Stimulated activated naive CD8-positive, alpha-beta T cell treated with anti-CD3 and anti-CD28 coated beads, Interleukin-15, Interleukin-2, amounts not matched to agents 100 ng/mL and 50 ng/mL, for 24 hours (primary cell): ENCODE data around the gene PDK2.

ENCODE experiments used
- H3K27ac Mint-ChIP-seq: one replicate; pipeline ENCODE4 v1.8.0; 2021; ENCODE audit warnings: mild to moderate bottlenecking, mixed read lengths
- H3K27me3 Mint-ChIP-seq: one replicate; pipeline ENCODE4 v1.8.0; 2021; ENCODE audit warnings: mixed read lengths
- H3K36me3 Mint-ChIP-seq: one replicate; pipeline ENCODE4 v1.8.0; 2021; ENCODE audit warnings: low read depth, mixed read lengths
- H3K4me1 Mint-ChIP-seq: one replicate; pipeline ENCODE4 v1.8.0; 2021; ENCODE audit warnings: low read depth, mixed read lengths
- H3K4me3 Mint-ChIP-seq: one replicate; pipeline ENCODE4 v1.8.0; 2021; ENCODE audit warnings: mild to moderate bottlenecking, mixed read lengths
- H3K9me3 Mint-ChIP-seq: one replicate; pipeline ENCODE4 v1.8.0; 2021; ENCODE audit warnings: mixed read lengths

Gene PDK2

DNA sequence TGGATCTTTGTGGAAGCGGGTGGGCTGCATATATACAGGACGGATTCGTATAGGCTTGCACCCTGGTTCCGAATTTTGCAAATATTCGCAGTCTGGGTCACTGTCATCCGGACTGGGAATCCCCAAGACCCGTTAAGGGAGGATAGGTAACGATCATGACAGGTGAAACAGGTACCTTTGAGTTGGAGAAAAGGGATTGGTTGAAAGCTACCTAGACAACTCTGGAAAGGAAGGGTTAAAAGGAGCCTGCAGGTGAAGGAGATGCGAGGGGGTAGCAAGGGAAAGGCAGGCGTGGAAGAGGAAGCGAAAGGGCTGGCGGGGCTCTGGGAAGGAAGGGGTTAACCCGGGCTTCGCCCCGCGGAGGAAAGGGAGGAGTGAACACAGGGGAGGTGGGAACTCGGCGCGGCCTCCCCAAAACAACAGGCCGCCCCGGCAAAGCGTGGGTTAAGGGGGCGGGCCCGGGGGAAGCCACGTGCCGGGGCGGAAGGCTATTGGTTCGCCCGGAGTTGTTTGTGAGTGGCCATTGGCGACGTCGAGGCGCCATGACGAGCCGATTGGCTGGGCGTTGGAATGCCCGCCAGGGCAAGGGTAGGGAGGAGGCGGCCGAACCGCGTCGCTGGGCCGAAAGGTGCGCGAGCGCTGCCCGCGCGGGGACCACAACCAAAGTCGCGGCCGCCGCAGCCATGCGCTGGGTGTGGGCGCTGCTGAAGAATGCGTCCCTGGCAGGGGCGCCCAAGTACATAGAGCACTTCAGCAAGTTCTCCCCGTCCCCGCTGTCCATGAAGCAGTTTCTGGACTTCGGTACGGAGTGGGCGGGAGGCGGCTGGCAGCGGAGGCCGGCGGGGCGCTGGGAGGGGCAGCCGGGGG, at the start of gene PDK2:
Gene PDK2 (plus strand): TSS at position 599 of the 867 bp plus-strand sequence. CDS start 85 bp downstream, at position 684.
- H3K27ac Mint-ChIP-seq = peak within 1 kb of the TSS; percentile 84
- no peaks in the 10 kb centered on the region for H3K36me3 Mint-ChIP-seq
- H3K27me3 Mint-ChIP-seq = no peaks in the 10 kb centered on the region
- H3K4me1 Mint-ChIP-seq = peaks cover 28% of the 10 kb centered on the region
- peak within 1 kb of the TSS; percentile 87 for H3K4me3 Mint-ChIP-seq
- H3K9me3 Mint-ChIP-seq = no peaks in the 10 kb centered on the region

DNA sequence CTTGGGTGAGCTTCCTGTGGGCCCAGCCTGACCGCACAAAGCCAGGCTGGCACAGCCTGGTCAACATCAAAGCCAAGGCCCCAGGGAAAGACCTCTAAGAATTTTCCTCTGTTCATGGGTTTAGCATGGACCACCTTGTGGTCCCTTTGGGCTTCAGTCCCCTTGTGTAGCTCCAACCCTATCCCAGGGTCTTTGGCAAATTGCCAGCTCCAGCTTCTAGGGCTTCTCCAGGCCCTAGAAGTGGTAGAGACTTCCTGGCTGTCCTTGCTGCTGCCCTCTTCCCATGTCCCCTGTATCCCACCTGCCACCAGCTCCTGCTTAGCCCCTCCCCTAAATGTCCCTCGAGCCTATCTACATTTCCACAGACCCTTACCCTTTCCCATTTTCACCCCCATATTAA, 49.0 kb upstream of the PDK2 start:
- Mint-ChIP-seq H3K4me3 (no peak overlapping the region), H3K27me3 (peaks cover 7% of the 10 kb centered on the region), H3K36me3 (no peaks in the 10 kb centered on the region), H3K9me3 (no peaks in the 10 kb centered on the region), H3K4me1 (peaks cover 23% of the 10 kb centered on the region), H3K27ac (no peak overlapping the region)

DNA sequence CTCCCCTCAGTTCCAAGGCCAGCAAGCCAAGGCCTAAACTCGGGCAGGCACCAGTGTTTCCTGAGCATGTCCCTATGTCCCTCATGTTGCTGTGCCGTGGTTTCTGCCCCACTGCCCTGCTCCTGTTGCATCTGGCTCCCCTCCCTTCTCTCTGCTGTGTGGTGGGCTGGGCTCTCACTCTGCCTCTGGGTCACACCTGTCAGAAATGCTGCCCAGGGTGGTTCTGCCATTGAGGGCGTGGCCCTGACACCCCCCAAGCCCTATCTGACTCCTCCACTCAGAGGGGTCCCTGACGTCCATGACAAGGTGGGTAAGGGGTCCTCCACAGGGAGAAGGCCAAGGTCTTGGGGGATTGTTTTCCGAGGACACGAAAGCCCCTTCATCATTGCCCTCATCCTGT, 48.5 kb upstream of the PDK2 start:
- Mint-ChIP-seq H3K4me3 (no peak overlapping the region), H3K27ac (no peak overlapping the region), H3K9me3 (no peaks in the 10 kb centered on the region), H3K27me3 (peaks cover 7% of the 10 kb centered on the region), H3K4me1 (peaks cover 28% of the 10 kb centered on the region), H3K36me3 (no peaks in the 10 kb centered on the region)

DNA sequence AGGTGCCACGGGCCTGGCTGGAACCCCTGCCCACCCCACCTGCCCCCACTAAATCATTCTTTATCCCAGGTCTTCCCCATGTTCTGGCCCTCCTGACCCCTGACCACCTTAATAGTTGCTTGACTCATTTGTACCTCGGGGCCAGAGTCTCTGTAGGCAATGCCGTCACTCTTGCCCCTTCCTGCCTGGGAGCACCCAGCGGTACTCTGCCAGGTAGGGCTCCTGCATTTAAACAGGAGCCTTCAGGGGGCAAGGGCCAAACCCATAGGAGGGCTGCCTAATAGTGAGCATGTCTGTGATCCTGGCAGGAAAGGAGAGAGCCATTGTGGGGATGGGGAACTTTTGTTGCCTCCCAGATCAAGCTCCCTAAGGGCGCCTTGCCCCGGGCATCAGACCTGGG, 48.1 kb upstream of the PDK2 start:
- no peak overlapping the region for H3K27ac Mint-ChIP-seq
- no peaks in the 10 kb centered on the region for H3K9me3 Mint-ChIP-seq
- H3K36me3 Mint-ChIP-seq = no peaks in the 10 kb centered on the region
- peaks cover 7% of the 10 kb centered on the region for H3K27me3 Mint-ChIP-seq
- H3K4me3 Mint-ChIP-seq = no peak overlapping the region
- peaks cover 32% of the 10 kb centered on the region for H3K4me1 Mint-ChIP-seq

DNA sequence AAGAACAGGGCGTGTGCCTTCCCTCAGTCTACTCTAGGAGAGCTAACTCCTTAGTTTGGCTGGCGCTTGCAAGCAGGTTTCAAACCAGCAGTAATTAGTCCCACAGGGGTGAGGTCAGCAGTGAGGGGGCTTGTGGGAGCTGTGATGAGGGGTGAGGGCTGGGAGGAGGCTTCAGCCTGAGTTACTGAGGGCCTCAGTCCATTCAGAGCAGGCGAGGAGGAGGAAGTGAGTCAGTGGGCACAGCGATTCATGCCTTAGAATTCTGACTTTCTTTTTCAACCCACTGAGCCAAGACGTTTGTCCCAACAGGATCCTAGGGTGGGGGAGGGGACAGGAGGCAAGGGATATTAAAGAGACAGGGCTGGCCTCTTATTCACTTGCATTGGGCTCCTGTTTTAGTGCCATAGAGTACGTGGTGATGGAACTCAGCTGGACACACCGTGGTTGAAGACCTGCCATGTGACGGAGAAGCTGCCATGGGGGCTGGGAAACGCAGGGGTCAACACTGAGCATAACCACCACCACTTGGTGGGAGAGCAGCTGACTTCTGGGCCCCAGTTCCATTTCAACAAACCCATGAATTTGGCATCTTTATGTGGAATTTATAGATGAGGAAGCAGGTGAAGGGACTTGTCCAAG, 47.5 kb upstream of the PDK2 start:
- peaks cover 35% of the 10 kb centered on the region for H3K4me1 Mint-ChIP-seq
- H3K9me3 Mint-ChIP-seq = no peaks in the 10 kb centered on the region
- no peak overlapping the region for H3K4me3 Mint-ChIP-seq
- H3K27me3 Mint-ChIP-seq = peaks cover 7% of the 10 kb centered on the region
- H3K36me3 Mint-ChIP-seq = no peaks in the 10 kb centered on the region
- no peak overlapping the region for H3K27ac Mint-ChIP-seq

DNA sequence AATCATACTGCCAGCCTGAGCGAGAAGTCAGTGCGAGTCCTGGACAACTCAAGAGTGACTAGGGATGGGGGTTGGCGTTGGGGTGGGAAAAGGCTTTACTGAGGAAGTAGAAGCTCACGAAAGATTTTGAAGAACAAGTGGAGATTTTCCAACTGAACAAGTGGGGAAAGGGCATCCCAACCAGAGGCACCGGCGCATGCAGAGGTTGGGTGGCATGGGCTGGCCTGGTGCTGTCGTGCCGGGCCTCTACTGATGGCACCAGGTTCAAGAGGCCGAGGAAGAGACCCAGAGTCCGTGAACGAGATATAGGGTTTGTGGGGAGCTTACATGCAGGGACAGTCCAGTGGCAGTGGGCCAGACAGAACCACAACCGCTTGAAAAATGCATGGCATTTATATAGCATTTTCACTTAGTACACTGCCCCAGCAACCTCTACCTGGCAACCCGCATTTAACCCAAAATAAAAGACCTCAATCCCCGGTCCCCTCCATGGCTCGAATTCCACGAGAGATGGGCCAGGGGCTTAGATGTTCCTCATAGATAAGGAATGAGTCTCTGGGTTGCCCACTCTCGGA, 46.9 kb upstream of the PDK2 start:
- peaks cover 7% of the 10 kb centered on the region for H3K27me3 Mint-ChIP-seq
- H3K36me3 Mint-ChIP-seq = no peaks in the 10 kb centered on the region
- no peak overlapping the region for H3K4me3 Mint-ChIP-seq
- peaks cover 35% of the 10 kb centered on the region for H3K4me1 Mint-ChIP-seq
- H3K9me3 Mint-ChIP-seq = no peaks in the 10 kb centered on the region
- H3K27ac Mint-ChIP-seq = no peak overlapping the region

DNA sequence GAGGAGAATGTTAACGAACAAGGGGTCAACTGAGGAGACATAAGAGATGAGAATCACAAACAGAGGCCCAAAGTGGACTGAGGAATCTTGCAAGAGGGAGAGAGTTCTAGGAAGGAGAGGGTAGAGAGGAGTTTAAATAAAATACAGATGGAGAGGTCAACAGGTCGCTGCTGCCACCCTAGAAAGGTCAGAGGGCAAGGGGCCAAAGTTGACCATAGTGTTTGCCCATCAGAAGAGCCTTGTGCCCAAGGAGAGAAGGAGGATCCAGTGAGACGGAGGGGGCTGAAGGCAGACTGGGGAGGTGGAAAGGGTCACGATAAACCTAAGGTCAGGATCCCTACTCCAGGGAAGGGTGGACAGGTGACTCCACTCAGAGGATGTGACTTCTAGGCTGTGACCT, 46.2 kb upstream of the PDK2 start:
- peaks cover 7% of the 10 kb centered on the region for H3K27me3 Mint-ChIP-seq
- no peaks in the 10 kb centered on the region for H3K36me3 Mint-ChIP-seq
- no peak overlapping the region for H3K4me3 Mint-ChIP-seq
- no peak overlapping the region for H3K27ac Mint-ChIP-seq
- H3K4me1 Mint-ChIP-seq = peaks cover 35% of the 10 kb centered on the region
- no peaks in the 10 kb centered on the region for H3K9me3 Mint-ChIP-seq

DNA sequence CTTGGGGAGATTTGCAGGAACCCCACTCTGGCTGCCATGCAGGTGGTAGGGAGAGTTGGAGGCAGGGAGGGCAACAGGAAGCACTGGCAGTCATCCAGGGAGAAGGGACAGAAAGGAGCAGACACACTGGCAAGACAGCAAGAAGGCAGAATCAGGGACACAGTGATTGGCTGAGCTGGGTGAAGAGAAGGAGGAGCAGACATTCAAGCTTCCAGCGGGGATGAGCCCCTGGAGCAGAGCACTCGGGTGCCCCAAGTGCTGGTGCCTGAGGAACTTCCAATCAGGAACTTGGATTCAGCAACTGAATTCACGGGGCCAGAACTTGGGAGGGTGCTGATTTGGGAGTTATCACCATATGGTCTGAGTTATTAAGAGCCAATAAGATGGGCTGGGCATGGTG, 45.5 kb upstream of the PDK2 start:
- Mint-ChIP-seq H3K36me3 (no peaks in the 10 kb centered on the region), H3K27ac (peak overlapping the region; percentile 38), H3K9me3 (no peaks in the 10 kb centered on the region), H3K4me1 (peaks cover 37% of the 10 kb centered on the region), H3K4me3 (no peak overlapping the region), H3K27me3 (peaks cover 11% of the 10 kb centered on the region)

DNA sequence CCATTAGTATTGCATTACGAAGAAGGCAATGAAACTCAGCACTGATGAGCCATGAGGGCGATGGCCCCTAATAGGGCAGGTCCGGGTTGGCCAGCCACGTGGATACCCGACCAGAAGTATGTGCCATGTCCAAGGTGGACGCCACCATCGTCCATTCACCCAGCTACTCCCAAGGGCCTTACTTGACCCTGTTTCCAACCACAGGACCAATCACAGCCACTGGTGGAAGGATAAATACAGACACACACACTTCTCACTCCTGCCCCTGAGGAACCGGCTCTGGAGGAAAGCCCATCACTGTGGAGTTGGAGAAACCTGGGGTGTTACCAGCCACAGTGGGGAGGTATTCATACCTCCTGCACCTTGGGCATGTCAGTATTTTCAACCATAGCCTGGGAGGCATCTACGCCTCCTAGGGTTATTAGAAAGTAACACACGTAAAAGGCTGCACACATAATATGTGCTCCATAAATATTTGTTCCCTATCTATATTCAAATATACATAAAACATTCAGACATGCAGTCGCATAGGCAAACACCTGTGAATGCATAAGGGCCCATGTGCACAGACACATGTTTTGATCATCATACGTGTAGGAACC, 44.6 kb upstream of the PDK2 start:
- peaks cover 14% of the 10 kb centered on the region for H3K27me3 Mint-ChIP-seq
- H3K9me3 Mint-ChIP-seq = no peaks in the 10 kb centered on the region
- H3K4me3 Mint-ChIP-seq = no peak overlapping the region
- peak overlapping the region; percentile 90 for H3K27ac Mint-ChIP-seq
- no peaks in the 10 kb centered on the region for H3K36me3 Mint-ChIP-seq
- H3K4me1 Mint-ChIP-seq = peaks cover 44% of the 10 kb centered on the region

DNA sequence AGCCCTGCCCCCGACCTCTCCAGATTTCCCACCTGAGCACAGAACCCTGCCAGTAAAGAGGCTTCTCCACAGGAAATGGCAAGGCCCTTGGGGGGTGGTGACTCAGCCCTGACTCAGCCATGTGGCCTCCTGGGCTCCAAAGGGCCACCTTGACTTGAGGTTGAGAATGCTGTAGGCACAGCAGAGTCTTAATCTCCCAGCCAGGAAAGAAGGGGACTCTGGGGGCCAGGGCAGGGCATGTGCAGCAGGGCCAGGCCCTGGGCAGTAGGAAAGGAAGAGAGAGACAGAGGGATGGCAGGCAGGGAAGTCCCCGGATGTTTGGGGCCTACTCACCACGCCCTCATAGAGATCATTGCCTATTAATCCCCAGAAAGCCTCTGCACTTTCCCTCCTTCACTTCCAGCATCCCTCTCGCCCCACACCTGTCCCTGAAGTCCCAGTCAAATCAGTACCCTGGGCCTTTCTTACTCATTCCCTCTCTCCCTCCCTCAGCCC, 44.0 kb upstream of the PDK2 start:
- Mint-ChIP-seq H3K27me3 (peaks cover 14% of the 10 kb centered on the region), H3K27ac (peak overlapping the region; percentile 90), H3K4me1 (peaks cover 44% of the 10 kb centered on the region), H3K36me3 (no peaks in the 10 kb centered on the region), H3K4me3 (peak overlapping the region; percentile 36), H3K9me3 (no peaks in the 10 kb centered on the region)

DNA sequence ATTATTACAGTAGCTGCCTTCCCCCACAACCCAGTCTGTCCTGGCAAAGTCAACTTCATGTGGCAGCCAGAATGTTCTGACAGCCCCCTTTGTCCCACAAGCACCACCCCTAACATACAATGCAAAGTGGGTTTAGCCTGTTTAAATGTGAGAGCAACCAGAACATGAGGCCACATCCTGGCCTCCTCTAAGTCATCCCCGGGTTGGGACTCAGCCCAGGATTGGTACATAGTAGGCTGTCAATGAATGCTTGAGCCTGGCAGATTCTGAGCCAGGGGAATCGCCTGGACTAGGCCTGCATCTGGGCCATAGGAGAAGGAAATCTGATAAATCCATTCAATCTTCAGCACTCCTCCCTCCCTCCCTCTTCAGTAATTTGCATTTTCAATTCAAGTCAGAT, 43.5 kb upstream of the PDK2 start:
- peaks cover 14% of the 10 kb centered on the region for H3K27me3 Mint-ChIP-seq
- no peaks in the 10 kb centered on the region for H3K36me3 Mint-ChIP-seq
- H3K4me1 Mint-ChIP-seq = peaks cover 45% of the 10 kb centered on the region
- H3K9me3 Mint-ChIP-seq = no peaks in the 10 kb centered on the region
- H3K4me3 Mint-ChIP-seq = peak overlapping the region; percentile 36
- peak overlapping the region; percentile 90 for H3K27ac Mint-ChIP-seq

DNA sequence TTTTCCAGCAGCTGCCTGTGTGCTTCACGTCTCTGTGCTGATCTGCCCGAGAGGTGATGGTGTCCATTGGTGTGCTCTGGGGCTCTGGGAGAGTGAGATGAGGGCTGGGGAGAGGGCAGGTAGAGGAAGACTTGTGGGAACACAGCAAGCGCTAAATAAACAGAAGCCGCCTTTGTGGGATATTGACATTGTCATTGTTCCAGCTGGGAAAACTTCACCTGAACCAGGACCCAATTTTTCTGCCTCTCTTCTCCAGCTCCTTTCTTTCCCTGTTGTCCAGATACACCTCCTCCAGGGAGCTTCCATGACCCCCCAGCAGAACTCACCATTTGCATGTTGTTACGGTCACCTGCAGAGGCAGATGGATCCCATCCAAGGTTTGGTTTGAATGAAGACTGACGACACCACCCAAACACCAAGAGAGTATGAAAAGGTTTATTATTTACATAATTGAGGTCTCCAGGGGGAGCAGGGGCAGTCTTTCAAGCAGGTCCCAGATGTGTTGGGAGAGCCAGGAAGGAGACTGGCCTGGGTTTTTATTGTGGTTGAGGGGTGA, 42.8 kb upstream of the PDK2 start:
- H3K36me3 Mint-ChIP-seq = no peaks in the 10 kb centered on the region
- H3K4me3 Mint-ChIP-seq = no peak overlapping the region
- peaks cover 48% of the 10 kb centered on the region for H3K4me1 Mint-ChIP-seq
- no peaks in the 10 kb centered on the region for H3K9me3 Mint-ChIP-seq
- H3K27ac Mint-ChIP-seq = no peak overlapping the region
- peaks cover 18% of the 10 kb centered on the region for H3K27me3 Mint-ChIP-seq

DNA sequence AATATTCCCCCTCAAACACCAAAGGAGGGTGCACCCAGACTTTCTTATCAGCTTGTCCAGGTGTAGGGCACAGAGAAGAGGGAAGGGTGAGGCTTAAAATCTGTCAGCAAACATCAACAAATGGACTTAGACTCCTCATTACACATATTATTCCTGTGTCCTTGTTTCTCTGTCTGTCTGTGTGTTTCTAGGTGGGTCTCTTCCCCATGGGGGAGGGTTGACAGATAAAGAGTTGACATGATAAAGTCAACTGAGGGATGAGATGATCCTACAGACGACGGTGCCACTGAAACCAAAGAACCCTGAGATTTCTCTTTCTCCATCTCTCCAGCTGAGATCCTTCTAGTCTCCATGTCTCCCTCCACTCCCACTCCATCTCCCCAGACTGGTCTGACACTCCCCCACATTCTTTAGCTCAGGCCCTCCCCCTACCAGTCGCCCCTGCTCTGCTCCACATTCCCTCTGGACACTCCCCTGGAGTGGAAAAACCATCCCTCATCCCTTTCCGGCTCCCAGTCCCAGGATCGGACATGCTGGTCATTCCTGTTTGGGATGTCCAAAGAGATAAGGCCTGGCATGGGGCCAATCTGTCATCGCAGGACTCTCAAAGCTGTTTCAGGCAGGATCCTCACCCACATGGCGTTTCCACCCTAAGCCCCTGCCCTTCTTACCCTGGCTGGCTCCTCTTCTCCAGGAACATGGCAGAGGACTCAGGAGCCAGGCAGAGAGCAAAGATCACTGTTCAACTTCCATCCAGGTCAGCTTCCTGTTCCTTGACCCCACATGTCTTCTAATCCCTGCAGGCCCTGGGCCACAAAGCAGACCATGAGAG, 42.1 kb upstream of the PDK2 start:
- H3K27me3 Mint-ChIP-seq = peaks cover 23% of the 10 kb centered on the region
- no peak overlapping the region for H3K27ac Mint-ChIP-seq
- H3K36me3 Mint-ChIP-seq = no peaks in the 10 kb centered on the region
- H3K9me3 Mint-ChIP-seq = no peaks in the 10 kb centered on the region
- H3K4me3 Mint-ChIP-seq = no peak overlapping the region
- peaks cover 46% of the 10 kb centered on the region for H3K4me1 Mint-ChIP-seq

DNA sequence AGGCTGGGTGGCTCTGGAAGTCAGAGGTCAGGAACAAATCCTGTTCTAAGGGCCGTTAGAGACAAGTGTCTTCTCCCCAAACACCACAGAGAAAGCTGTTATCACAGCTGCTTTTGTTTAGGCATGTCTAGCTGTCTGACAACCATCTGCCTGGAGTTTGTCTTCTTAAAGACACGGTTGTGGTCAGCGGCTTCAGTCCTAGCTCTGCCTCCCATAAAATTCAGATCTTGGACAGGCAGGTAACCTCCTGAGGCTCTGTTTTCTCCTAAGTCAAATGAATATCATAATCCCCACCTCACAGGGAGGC, 41.5 kb upstream of the PDK2 start:
- no peaks in the 10 kb centered on the region for H3K36me3 Mint-ChIP-seq
- H3K4me3 Mint-ChIP-seq = no peak overlapping the region
- peaks cover 23% of the 10 kb centered on the region for H3K27me3 Mint-ChIP-seq
- H3K9me3 Mint-ChIP-seq = no peaks in the 10 kb centered on the region
- H3K27ac Mint-ChIP-seq = no peak overlapping the region
- H3K4me1 Mint-ChIP-seq = peaks cover 45% of the 10 kb centered on the region
